Endothelial cell of umbilical vein (primary cell): ENCODE measurements around the gene PWWP3B. TPM values are rescaled to one million over a fixed set of nuclear protein-coding genes. Genes with fewer than 3 reads are reported as not detected.
"Not testable (repeated sequence)": the region's sequence is repeated elsewhere in the genome, so short reads cannot be mapped to it uniquely, and the experiment has no call there.

Experiments
- BruUV-seq: library from RNA; stranded (reverse); fragments of 400-500 nt; replicated peaks from 2 replicates; lab custom pipeline; 2021; lab: Mats Ljungman, UMichigan
- CTCF ChIA-PET: fragments of 300-600, 350-600 bp; sonication (Branson Sonifier 250); formaldehyde crosslinking; loops from one replicate; lab custom pipeline; 2021; ENCODE audit warnings: antibody characterized with exemption, inconsistent platforms; lab: Charles Lee
- POLR2A ChIA-PET: fragments of 300-600, 350-600 bp; sonication (Branson Sonifier 250); formaldehyde crosslinking; loops from one replicate; lab custom pipeline; 2021; ENCODE audit warnings: antibody characterized with exemption, inconsistent platforms; lab: Charles Lee
- DNase-seq: peaks from one replicate; pipeline ENCODE4 v3.0.0-alpha.2; 2011; ENCODE audit warnings: low read depth, low spot score
- FAIRE-seq: peaks from 2 replicates; lab custom pipeline; 2011; peaks lifted over from hg19 to GRCh38; lab: Jason Lieb, UNC
- H2AFZ ChIP-seq: 2 replicates; pipeline ENCODE4 v1.6.0; 2012; ENCODE audit warnings: low read depth, low read length, control low read depth, inconsistent platforms
- H3K27ac ChIP-seq: 2 replicates; pipeline ENCODE4 v1.5.1; 2011; ENCODE audit warnings: low read depth, mild to moderate bottlenecking, control low read depth, low read length, moderate library complexity; ENCODE audit not compliant: insufficient read depth
- H3K27me3 ChIP-seq, 2 experiments: 2 replicates each; pipeline versions ENCODE4 v1.6.0 to v1.6.1; 2011; ENCODE audit warnings: low read length in 2 of 2, mixed read lengths in 1 of 2; ENCODE audit not compliant: control insufficient read depth in 2 of 2, insufficient read depth in 2 of 2
- H3K36me3 ChIP-seq, 2 experiments: 2 replicates in 1 of 2; 3 replicates in 1 of 2; pipeline ENCODE4 v1.5.1; 2011; ENCODE audit warnings: low read length in 2 of 2, mild to moderate bottlenecking in 1 of 2, moderate library complexity in 1 of 2; ENCODE audit not compliant: control insufficient read depth in 2 of 2, insufficient read depth in 2 of 2; ENCODE audit errors: extremely low read depth in 1 of 2
- H3K4me1 ChIP-seq: 3 replicates; pipeline ENCODE4 v1.5.1; 2011; ENCODE audit warnings: mild to moderate bottlenecking, low read length; ENCODE audit not compliant: control insufficient read depth, insufficient read depth; ENCODE audit errors: extremely low read depth
- H3K4me2 ChIP-seq: 2 replicates; pipeline ENCODE4 v1.6.1; 2011; ENCODE audit warnings: low read length, control low read depth, mixed read lengths; ENCODE audit not compliant: insufficient read depth
- H3K4me3 ChIP-seq, 3 experiments: fragments of 200-600 bp in 1 of 3; sonication (generic), shearing (Covaris generic) in 1 of 3; replicated peaks in 1 of 3; 2 replicates each; pipeline ENCODE4 v1.5.1; 2011 to 2016; ENCODE audit warnings: control low read depth in 3 of 3, low read length in 3 of 3, mild to moderate bottlenecking in 2 of 3, inconsistent platforms in 1 of 3, low read depth in 1 of 3, moderate library complexity in 1 of 3; ENCODE audit not compliant: insufficient read depth in 1 of 3
- H3K79me2 ChIP-seq: 2 replicates; pipeline ENCODE4 v1.6.0; 2012; ENCODE audit warnings: low read length, inconsistent platforms; ENCODE audit not compliant: control insufficient read depth, insufficient read depth
- H3K9ac ChIP-seq: replicated peaks from 2 replicates; pipeline ENCODE3; 2011; ENCODE audit warnings: low read length, control low read depth; ENCODE audit not compliant: insufficient read depth; ENCODE audit errors: extremely low read depth
- H3K9me1 ChIP-seq: replicated peaks from 3 replicates; pipeline ENCODE4 v1.6.0; 2011; ENCODE audit warnings: mild to moderate bottlenecking, low read length; ENCODE audit not compliant: control insufficient read depth, insufficient read depth; ENCODE audit errors: extremely low read depth
- H3K9me3 ChIP-seq: replicated peaks from 2 replicates; pipeline ENCODE4 v1.5.1; 2012; ENCODE audit warnings: low read length, inconsistent platforms; ENCODE audit not compliant: control insufficient read depth, insufficient read depth
- H4K20me1 ChIP-seq: replicated peaks from 2 replicates; pipeline ENCODE3; 2011; ENCODE audit warnings: mild to moderate bottlenecking, low read length; ENCODE audit not compliant: control insufficient read depth, insufficient read depth; ENCODE audit errors: extremely low read depth
- CTCF ChIP-seq, 2 donors: IDR thresholded peaks; 1 replicate in 1 of 2; 2 replicates in 1 of 2; pipeline ENCODE4 v1.5.1; 2011; ENCODE audit warnings: low read length in 2 of 2, mild to moderate bottlenecking in 2 of 2, moderate library complexity in 2 of 2, control low read depth in 1 of 2, inconsistent platforms in 1 of 2, low read depth in 1 of 2; ENCODE audit not compliant: insufficient read depth in 1 of 2; ENCODE audit errors: extremely low read depth in 1 of 2
- GATA2 ChIP-seq: IDR thresholded peaks from 2 replicates; pipeline ENCODE4 v1.7.0; 2011; ENCODE audit warnings: low read depth, mild to moderate bottlenecking, moderate library complexity, mixed read lengths, low read length; ENCODE audit not compliant: insufficient read length, insufficient read depth
- dilution Hi-C: fragments of 300-500 bp; cut with MboI; formaldehyde crosslinking; loops from one replicate; pipeline ENCODE4 v1.15.0; 2019; ENCODE audit warnings: low sequenced_read_pairs; ENCODE audit not compliant: extremely low pct_ligation_motif_present
- intact Hi-C: fragments of 100-400 bp; cut with micrococcal nuclease; formaldehyde crosslinking; loops from one replicate; pipeline ENCODE4 v1.10.0; 2022
- polyA plus RNA-seq, 4 experiments: library from polyadenylated mRNA; depleted of rRNA in 3 of 4; stranded (reverse) in 3 of 4; unstranded in 1 of 4; fragments of >200 nt; gene quantifications; 2 replicates each; pipeline versions ENCODE4 v1.2.1 to v1.2.3, GENCODE V29; 2011 to 2012; ENCODE audit warnings: missing spikeins in 1 of 4
- total RNA-seq: library from RNA; stranded (reverse); gene quantifications from 2 replicates; pipeline ENCODE4 v1.2.3, GENCODE V29; 2021

The PWWP3B gene
- total and polyA plus RNA-seq, 2 donors (not counting 3 experiments of a cell fraction or from before 2014, with no cell fraction given) = not detected

GRCh38 chrX:106178826-106179225 is 10.7 kb downstream of the PWWP3B start:
- intact Hi-C loops (no loop called here), dilution Hi-C loops (no loop called here)
- no peaks in the 10 kb centered on the region for H3K27me3 ChIP-seq
- no peaks in the 10 kb centered on the region for H3K9me1 ChIP-seq
- H2AFZ ChIP-seq = no peak overlapping the region
- CTCF ChIA-PET = no interaction called here
- no peak for FAIRE-seq
- H3K79me2 ChIP-seq = no peaks in the 10 kb centered on the region
- no peaks in the 10 kb centered on the region for H4K20me1 ChIP-seq
- no peak overlapping the region for H3K27ac ChIP-seq
- POLR2A ChIA-PET = no interaction called here
- H3K4me1 ChIP-seq = no peaks in the 10 kb centered on the region
- no peak for DNase-seq
- TF ChIP-seq CTCF (IDR thresholded peaks at IDR 0.05; ENCODE audit: extremely low read depth in 1 of 2, insufficient read depth in 1 of 2, low read depth in 1 of 2, low read length in 2 of 2) = no peak
- no peak for TF ChIP-seq GATA2
- no peak overlapping the region for H3K4me2 ChIP-seq
- no TSS peak for BruUV-seq
- H3K36me3 ChIP-seq = no peaks in the 10 kb centered on the region
- H3K9ac ChIP-seq = no peak overlapping the region
- no peaks in the 10 kb centered on the region for H3K9me3 ChIP-seq
- H3K4me3 ChIP-seq = no peak overlapping the region

GRCh38 chrX:106183685-106184084 is 15.6 kb downstream of the PWWP3B start:
- DNase-seq, H3K4me3 ChIP-seq, H3K27me3 ChIP-seq, intact Hi-C loops, H3K9ac ChIP-seq, POLR2A ChIA-PET, H3K9me1 ChIP-seq, H3K36me3 ChIP-seq, dilution Hi-C loops, H3K79me2 ChIP-seq, FAIRE-seq, CTCF ChIA-PET, BruUV-seq, H3K9me3 ChIP-seq, H2AFZ ChIP-seq, H3K4me1 ChIP-seq, H3K4me2 ChIP-seq, H3K27ac ChIP-seq, H4K20me1 ChIP-seq: not testable (repeated sequence)
